Parathyroid adenoma (tissue), 2 donors: Measurements from ENCODE around the gene ST7L.

Experiments used
- H2AFZ ChIP-seq: fragments of 300-600 bp; sonication (generic); one replicate; pipeline ENCODE4 v1.7.0; 2017; ENCODE audit warnings: antibody characterized with exemption, mild to moderate bottlenecking
- H3K27ac ChIP-seq: fragments of 300-600 bp; sonication (generic); one replicate; pipeline ENCODE4 v1.7.0; 2017
- H3K27me3 ChIP-seq: fragments of 300-600 bp; sonication (generic); one replicate; pipeline ENCODE4 v1.7.0; 2017; ENCODE audit warnings: low read length; ENCODE audit not compliant: control insufficient read depth, insufficient read depth
- H3K36me3 ChIP-seq: fragments of 300-600 bp; sonication (generic); one replicate; pipeline ENCODE4 v1.7.0; 2017; ENCODE audit warnings: low read length; ENCODE audit not compliant: control insufficient read depth, insufficient read depth
- H3K4me1 ChIP-seq: fragments of 300-600 bp; sonication (generic); one replicate; pipeline ENCODE4 v1.7.0; 2017; ENCODE audit warnings: control low read depth
- H3K4me2 ChIP-seq: fragments of 300-600 bp; sonication (generic); one replicate; pipeline ENCODE4 v1.7.0; 2017; ENCODE audit warnings: low read length
- H3K4me3 ChIP-seq: fragments of 300-600 bp; sonication (generic); one replicate; pipeline ENCODE4 v1.7.0; 2017; ENCODE audit warnings: low read depth, low read length
- H3K79me2 ChIP-seq: fragments of 300-600 bp; sonication (generic); one replicate; pipeline ENCODE4 v1.7.0; 2017; ENCODE audit warnings: control low read depth
- H3K9ac ChIP-seq: fragments of 300-600 bp; sonication (generic); one replicate; pipeline ENCODE4 v1.7.0; 2017; ENCODE audit warnings: mild to moderate bottlenecking
- H3K9me3 ChIP-seq: fragments of 300-600 bp; sonication (generic); one replicate; pipeline ENCODE4 v1.7.0; 2017; ENCODE audit warnings: low read length; ENCODE audit not compliant: control insufficient read depth
- CTCF ChIP-seq: fragments of 300-600 bp; sonication (generic); IDR thresholded peaks from one replicate; pipeline ENCODE4 v1.7.0; 2017; ENCODE audit warnings: antibody characterized with exemption, mild to moderate bottlenecking
- donor health status: primary hyperparathyroidism.

ST7L gene

GRCh38 chr1:112636597-112637253 is 17.8 kb upstream of the ST7L start:
- TF ChIP-seq CTCF: no peak
- Histone ChIP-seq H3K27me3 (no peaks in the 10 kb centered on the region), H3K4me1 (no peaks in the 10 kb centered on the region), H3K36me3 (no peaks in the 10 kb centered on the region), H3K4me3 (no peak overlapping the region), H3K9me3 (no peaks in the 10 kb centered on the region), H2AFZ (no peak overlapping the region), H3K79me2 (peaks cover 22% of the 10 kb centered on the region), H3K9ac (no peak overlapping the region), H3K4me2 (no peak overlapping the region), H3K27ac (no peak overlapping the region)

DNA sequence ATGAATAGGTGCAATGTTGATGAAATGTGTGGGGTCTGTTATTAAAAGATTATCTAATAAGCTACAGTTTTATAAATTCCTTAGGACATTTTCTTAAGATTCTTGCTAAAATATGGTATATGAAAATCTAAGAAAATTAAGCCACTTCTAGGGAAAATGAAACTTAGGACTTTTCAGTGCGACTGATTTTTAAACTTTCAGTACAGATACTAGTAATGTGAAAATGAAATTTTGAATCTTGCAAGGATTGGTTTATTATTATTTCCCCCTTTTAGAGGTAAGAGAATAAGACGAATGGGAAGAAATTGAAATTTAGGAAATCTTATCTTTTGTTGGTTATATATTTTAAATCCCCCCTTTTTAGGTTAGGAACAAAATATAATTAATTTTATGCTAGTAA is 17.1 kb upstream of the ST7L start:
- Histone ChIP-seq H3K9me3 (no peaks in the 10 kb centered on the region), H3K4me1 (no peaks in the 10 kb centered on the region), H2AFZ (no peak overlapping the region), H3K4me2 (no peak overlapping the region), H3K4me3 (no peak overlapping the region), H3K27me3 (no peaks in the 10 kb centered on the region), H3K9ac (no peak overlapping the region), H3K36me3 (no peaks in the 10 kb centered on the region), H3K27ac (no peak overlapping the region), H3K79me2 (peaks cover 22% of the 10 kb centered on the region)
- no peak for TF ChIP-seq CTCF

GRCh38 chr1:112634367-112634766 is 15.4 kb upstream of the ST7L start:
- no peak for TF ChIP-seq CTCF
- Histone ChIP-seq H3K9ac (no peak overlapping the region), H3K9me3 (no peaks in the 10 kb centered on the region), H3K36me3 (no peaks in the 10 kb centered on the region), H3K27ac (no peak overlapping the region), H3K4me3 (no peak overlapping the region), H3K79me2 (peaks cover 22% of the 10 kb centered on the region), H3K4me1 (no peaks in the 10 kb centered on the region), H2AFZ (no peak overlapping the region), H3K4me2 (no peak overlapping the region), H3K27me3 (no peaks in the 10 kb centered on the region)

DNA sequence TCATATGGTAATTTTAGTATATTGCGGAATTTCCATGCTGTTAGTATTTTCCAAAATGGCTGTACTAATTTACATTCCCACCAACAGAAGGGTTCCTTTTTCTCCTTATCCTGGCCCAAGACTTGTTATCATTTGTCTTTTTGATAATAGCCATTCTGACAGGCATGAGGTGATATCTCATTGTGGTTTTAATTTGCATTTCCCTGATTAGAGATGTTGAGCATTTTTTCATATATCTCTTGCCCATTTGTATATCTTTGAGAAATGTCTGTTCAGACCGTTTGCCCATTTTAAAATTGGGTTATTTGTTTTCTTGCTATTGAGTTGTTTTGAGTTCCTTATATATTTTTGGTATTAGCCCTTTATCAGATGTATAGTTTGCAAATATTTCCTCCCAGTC is 14.7 kb upstream of the ST7L start:
- no peak for TF ChIP-seq CTCF
- H3K9ac ChIP-seq: no peak overlapping the region
- H3K4me1 ChIP-seq: no peaks in the 10 kb centered on the region
- H3K79me2 ChIP-seq: peaks cover 25% of the 10 kb centered on the region
- no peaks in the 10 kb centered on the region for H3K36me3 ChIP-seq
- no peak overlapping the region for H3K4me3 ChIP-seq
- no peak overlapping the region for H3K27ac ChIP-seq
- H2AFZ ChIP-seq: no peak overlapping the region
- H3K4me2 ChIP-seq: no peak overlapping the region
- H3K9me3 ChIP-seq: no peaks in the 10 kb centered on the region
- no peaks in the 10 kb centered on the region for H3K27me3 ChIP-seq

- no peak for TF ChIP-seq CTCF
- H3K4me2 ChIP-seq: no peak overlapping the region
- no peaks in the 10 kb centered on the region for H3K27me3 ChIP-seq
- H3K79me2 ChIP-seq: peaks cover 34% of the 10 kb centered on the region
- no peak overlapping the region for H3K27ac ChIP-seq
- H2AFZ ChIP-seq: no peak overlapping the region
- H3K4me1 ChIP-seq: no peaks in the 10 kb centered on the region
- H3K9ac ChIP-seq: no peak overlapping the region
- no peaks in the 10 kb centered on the region for H3K36me3 ChIP-seq
- H3K4me3 ChIP-seq: no peak overlapping the region
- H3K9me3 ChIP-seq: no peaks in the 10 kb centered on the region
Observed at GRCh38 chr1:112629256-112629655, 10.3 kb upstream of the ST7L start.
